RWPE2 (cell line): Measurements from ENCODE around the gene DOK5.

ENCODE experiments used
- ATAC-seq: fragments of 200-7000 bp; cut with Tn5 transposase; 3 replicates; pipeline ENCODE4 v1.9.1; 2021; ENCODE audit warnings: low read depth
- DNase-seq: peaks from one replicate; pipeline ENCODE4 v3.0.0-alpha.2; 2020; ENCODE audit warnings: low spot score
- H3K27ac ChIP-seq: fragments of 450-650 bp; 2 replicates; pipeline ENCODE4 v1.5.1; 2017; ENCODE audit warnings: mild to moderate bottlenecking; ENCODE audit not compliant: poor library complexity, severe bottlenecking
- H3K27me3 ChIP-seq: fragments of 250-450 bp; sonication (Bioruptor Pico); 2 replicates; pipeline ENCODE4 v1.5.1; 2021; ENCODE audit warnings: mild to moderate bottlenecking, moderate library complexity; ENCODE audit not compliant: insufficient read depth, poor library complexity, severe bottlenecking
- H3K36me3 ChIP-seq: fragments of 250-450 bp; sonication (Bioruptor Pico); 2 replicates; pipeline ENCODE4 v1.5.1; 2020; ENCODE audit warnings: low read depth, mild to moderate bottlenecking, moderate library complexity
- H3K4me1 ChIP-seq: fragments of 250-450 bp; sonication (Bioruptor Pico); 2 replicates; pipeline ENCODE4 v1.5.1; 2021; ENCODE audit warnings: mild to moderate bottlenecking, moderate library complexity; ENCODE audit not compliant: insufficient read depth, poor library complexity, severe bottlenecking
- H3K4me3 ChIP-seq: fragments of 250-450 bp; sonication (Bioruptor Pico); 2 replicates; pipeline ENCODE4 v1.5.1; 2021; ENCODE audit warnings: mild to moderate bottlenecking, moderate library complexity; ENCODE audit not compliant: severe bottlenecking
- H3K9me3 ChIP-seq: fragments of 250-450 bp; sonication (Bioruptor Pico); 2 replicates; pipeline ENCODE4 v1.5.1; 2021; ENCODE audit warnings: mild to moderate bottlenecking, moderate library complexity; ENCODE audit not compliant: severe bottlenecking
- TF ChIP-seq, protein P1 (sequence below): fragments of 450-650 bp; IDR thresholded peaks from one replicate; pipeline ENCODE4 v1.5.1; 2017; ENCODE audit warnings: mild to moderate bottlenecking, moderate library complexity; ENCODE audit not compliant: poor library complexity, severe bottlenecking

DOK5 gene

DNA sequence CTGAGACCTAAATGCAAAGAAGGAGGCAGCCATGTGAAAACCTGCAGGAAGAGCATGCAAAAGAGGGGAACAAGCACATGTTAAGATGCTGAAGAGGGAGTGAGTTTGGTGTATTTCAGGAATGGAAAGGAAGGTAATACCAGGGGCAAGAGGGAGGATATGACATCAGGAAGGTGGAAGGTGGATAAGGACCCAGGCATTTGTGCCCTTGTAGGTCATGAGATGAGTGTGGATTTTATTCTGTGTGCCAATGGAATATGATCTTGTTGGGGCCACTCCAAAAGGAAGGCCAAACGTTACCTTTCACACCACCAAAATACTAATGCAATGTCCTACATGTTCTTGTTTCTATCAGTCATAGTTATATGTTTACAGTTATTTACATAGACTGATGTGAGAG is 17.2 kb upstream of the DOK5 start:
- Histone ChIP-seq H3K4me1 (no peaks in the 10 kb centered on the region), H3K36me3 (no peaks in the 10 kb centered on the region), H3K9me3 (no peaks in the 10 kb centered on the region), H3K27me3 (peaks cover 5% of the 10 kb centered on the region), H3K4me3 (no peak overlapping the region), H3K27ac (no peak overlapping the region)
- ATAC-seq = no peak
- TF ChIP-seq, protein P1, sequence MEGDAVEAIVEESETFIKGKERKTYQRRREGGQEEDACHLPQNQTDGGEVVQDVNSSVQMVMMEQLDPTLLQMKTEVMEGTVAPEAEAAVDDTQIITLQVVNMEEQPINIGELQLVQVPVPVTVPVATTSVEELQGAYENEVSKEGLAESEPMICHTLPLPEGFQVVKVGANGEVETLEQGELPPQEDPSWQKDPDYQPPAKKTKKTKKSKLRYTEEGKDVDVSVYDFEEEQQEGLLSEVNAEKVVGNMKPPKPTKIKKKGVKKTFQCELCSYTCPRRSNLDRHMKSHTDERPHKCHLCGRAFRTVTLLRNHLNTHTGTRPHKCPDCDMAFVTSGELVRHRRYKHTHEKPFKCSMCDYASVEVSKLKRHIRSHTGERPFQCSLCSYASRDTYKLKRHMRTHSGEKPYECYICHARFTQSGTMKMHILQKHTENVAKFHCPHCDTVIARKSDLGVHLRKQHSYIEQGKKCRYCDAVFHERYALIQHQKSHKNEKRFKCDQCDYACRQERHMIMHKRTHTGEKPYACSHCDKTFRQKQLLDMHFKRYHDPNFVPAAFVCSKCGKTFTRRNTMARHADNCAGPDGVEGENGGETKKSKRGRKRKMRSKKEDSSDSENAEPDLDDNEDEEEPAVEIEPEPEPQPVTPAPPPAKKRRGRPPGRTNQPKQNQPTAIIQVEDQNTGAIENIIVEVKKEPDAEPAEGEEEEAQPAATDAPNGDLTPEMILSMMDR = no peak
- no peak for DNase-seq

- H3K4me3 ChIP-seq = no peak overlapping the region
- TF ChIP-seq, protein P1 = no peak
- H3K36me3 ChIP-seq = no peaks in the 10 kb centered on the region
- no peaks in the 10 kb centered on the region for H3K9me3 ChIP-seq
- no peak for DNase-seq
- peaks cover 5% of the 10 kb centered on the region for H3K27me3 ChIP-seq
- no peaks in the 10 kb centered on the region for H3K4me1 ChIP-seq
- H3K27ac ChIP-seq = no peak overlapping the region
- ATAC-seq = no peak
Observed at GRCh38 chr20:54459279-54459678, 16.1 kb upstream of the DOK5 start.

DNA sequence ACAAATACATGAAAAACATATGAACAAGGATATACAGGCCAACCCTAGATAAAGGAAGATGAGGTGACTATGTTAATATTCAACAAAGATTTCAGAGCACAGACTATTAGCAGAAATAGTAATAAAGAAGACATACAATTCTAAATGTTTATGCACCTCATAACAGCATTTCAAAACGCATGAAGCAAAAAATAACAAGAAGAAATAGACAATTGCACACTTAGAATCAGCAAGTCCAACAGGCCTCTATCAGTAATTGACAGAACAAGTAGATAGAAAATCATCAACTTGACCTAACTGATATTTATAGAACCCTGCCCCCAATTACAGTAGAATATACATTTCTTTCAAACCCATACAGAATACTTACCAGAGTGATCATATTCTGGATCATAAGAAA is 11.4 kb upstream of the DOK5 start:
- no peaks in the 10 kb centered on the region for H3K9me3 ChIP-seq
- H3K36me3 ChIP-seq = no peaks in the 10 kb centered on the region
- no peak overlapping the region for H3K4me3 ChIP-seq
- no peak overlapping the region for H3K27ac ChIP-seq
- TF ChIP-seq, protein P1 = no peak
- DNase-seq = no peak
- peaks cover 30% of the 10 kb centered on the region for H3K27me3 ChIP-seq
- no peak for ATAC-seq
- H3K4me1 ChIP-seq = no peaks in the 10 kb centered on the region

- DNase-seq = no peak
- Histone ChIP-seq H3K27ac (no peak overlapping the region), H3K4me1 (no peaks in the 10 kb centered on the region), H3K27me3 (peaks cover 33% of the 10 kb centered on the region), H3K4me3 (no peak overlapping the region), H3K9me3 (no peaks in the 10 kb centered on the region), H3K36me3 (no peaks in the 10 kb centered on the region)
- no peak for ATAC-seq
- TF ChIP-seq, protein P1 = no peak
Observed at GRCh38 chr20:54466127-54466526, 9.3 kb upstream of the DOK5 start.

DNA sequence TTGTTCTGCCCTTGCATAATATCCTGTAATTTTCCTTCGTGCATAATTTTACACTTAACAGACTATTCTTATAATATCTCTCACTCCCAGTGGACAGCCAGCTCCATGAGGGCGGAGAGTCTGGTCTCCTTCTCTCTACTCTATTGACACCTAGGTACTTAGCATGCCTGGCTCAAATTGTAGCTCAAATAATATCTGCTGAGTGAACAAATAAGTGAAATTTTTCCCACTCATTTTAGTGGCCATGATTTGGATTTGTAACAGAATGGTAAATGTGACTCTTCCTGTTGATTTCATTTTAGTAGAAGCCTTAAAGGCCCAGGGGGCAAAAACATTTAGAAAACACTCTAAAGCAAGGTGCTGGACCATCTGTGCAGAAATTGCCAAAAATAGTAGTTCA is 7.8 kb upstream of the DOK5 start:
- TF ChIP-seq, protein P1 = no peak
- H3K36me3 ChIP-seq = no peaks in the 10 kb centered on the region
- H3K27ac ChIP-seq = no peak overlapping the region
- no peaks in the 10 kb centered on the region for H3K4me1 ChIP-seq
- H3K9me3 ChIP-seq = no peaks in the 10 kb centered on the region
- peaks cover 44% of the 10 kb centered on the region for H3K27me3 ChIP-seq
- DNase-seq (no peak), ATAC-seq (no peak)
- H3K4me3 ChIP-seq = no peak overlapping the region
